A673 (cell line): ENCODE measurements around the gene SPATA31C1.
"Not testable (repeated sequence)": the region's sequence is repeated elsewhere in the genome, so short reads cannot be mapped to it uniquely, and the experiment has no call there.

Experiments
- EZH2 ChIP-seq: fragments of 200-600 bp; sonication (generic); IDR thresholded peaks from 2 replicates; pipeline ENCODE4 v1.6.1; 2017; ENCODE audit warnings: borderline replicate concordance, low read depth, mild to moderate bottlenecking, mixed read lengths, antibody characterized with exemption, low read length; ENCODE audit not compliant: poor library complexity, severe bottlenecking
- TF ChIP-seq, protein P1 (sequence below): fragments of 300-800, 200-600 bp; sonication (generic); conservative IDR thresholded peaks from 2 replicates; pipeline ENCODE4 v1.5.1; 2017; ENCODE audit warnings: low read depth, mild to moderate bottlenecking, antibody characterized with exemption, low read length, moderate library complexity, mixed read lengths

DNA sequence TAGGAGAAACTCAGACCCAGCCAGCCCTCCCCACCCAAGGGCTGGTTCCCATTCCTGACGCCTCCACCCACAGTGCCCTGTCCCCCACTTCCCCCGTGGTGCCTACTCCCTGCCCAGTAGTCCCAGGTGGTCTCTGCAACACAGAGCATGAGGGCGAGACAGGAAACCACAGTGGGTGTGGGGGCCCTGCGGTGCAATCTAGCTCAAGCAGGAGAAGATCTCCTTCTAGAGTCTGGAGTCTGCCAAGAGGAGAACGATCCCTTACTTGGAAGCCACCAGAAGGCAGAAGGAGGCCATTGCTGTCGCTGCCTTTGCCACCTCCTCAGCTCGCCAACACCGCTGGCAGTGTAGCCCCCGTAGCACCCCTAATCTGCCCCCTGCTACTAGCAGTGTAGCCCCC is 20.2 kb downstream of the SPATA31C1 start:
- not testable (repeated sequence) for TF ChIP-seq EZH2
- TF ChIP-seq, protein P1, sequence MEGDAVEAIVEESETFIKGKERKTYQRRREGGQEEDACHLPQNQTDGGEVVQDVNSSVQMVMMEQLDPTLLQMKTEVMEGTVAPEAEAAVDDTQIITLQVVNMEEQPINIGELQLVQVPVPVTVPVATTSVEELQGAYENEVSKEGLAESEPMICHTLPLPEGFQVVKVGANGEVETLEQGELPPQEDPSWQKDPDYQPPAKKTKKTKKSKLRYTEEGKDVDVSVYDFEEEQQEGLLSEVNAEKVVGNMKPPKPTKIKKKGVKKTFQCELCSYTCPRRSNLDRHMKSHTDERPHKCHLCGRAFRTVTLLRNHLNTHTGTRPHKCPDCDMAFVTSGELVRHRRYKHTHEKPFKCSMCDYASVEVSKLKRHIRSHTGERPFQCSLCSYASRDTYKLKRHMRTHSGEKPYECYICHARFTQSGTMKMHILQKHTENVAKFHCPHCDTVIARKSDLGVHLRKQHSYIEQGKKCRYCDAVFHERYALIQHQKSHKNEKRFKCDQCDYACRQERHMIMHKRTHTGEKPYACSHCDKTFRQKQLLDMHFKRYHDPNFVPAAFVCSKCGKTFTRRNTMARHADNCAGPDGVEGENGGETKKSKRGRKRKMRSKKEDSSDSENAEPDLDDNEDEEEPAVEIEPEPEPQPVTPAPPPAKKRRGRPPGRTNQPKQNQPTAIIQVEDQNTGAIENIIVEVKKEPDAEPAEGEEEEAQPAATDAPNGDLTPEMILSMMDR, result not testable (repeated sequence)
